Colonic mucosa (tissue), 4 donors: Measurements from ENCODE around the gene SULF2. TPM values are rescaled to one million over a fixed set of nuclear protein-coding genes. Genes with fewer than 3 reads are reported as not detected.
A peak's percentile ranks its signal among the peaks of the same experiment; 100 is the strongest.
"Not testable (repeated sequence)": the region's sequence is repeated elsewhere in the genome, so short reads cannot be mapped to it uniquely, and the experiment has no call there.

Experiments used
- DNase-seq: peaks from one replicate; pipeline ENCODE4 v3.0.0-alpha.2; 2020
- H3K27ac ChIP-seq: fragments of 200-600 bp; one replicate; pipeline ENCODE4 v1.8.0; 2021
- H3K27me3 ChIP-seq: fragments of 200-600 bp; one replicate; pipeline ENCODE4 v1.8.0; 2021
- H3K36me3 ChIP-seq: fragments of 200-600 bp; one replicate; pipeline ENCODE4 v1.8.0; 2021
- H3K4me1 ChIP-seq: fragments of 200-600 bp; one replicate; pipeline ENCODE4 v1.8.0; 2021; ENCODE audit warnings: mild to moderate bottlenecking
- H3K4me3 ChIP-seq: fragments of 200-600 bp; one replicate; pipeline ENCODE4 v1.8.0; 2021
- H3K9ac ChIP-seq, 2 donors: one replicate each; pipeline ENCODE4 v1.7.0; 2013; ENCODE audit warnings: control low read depth in 2 of 2, low read depth in 2 of 2, low read length in 2 of 2
- H3K9me3 ChIP-seq: fragments of 200-600 bp; one replicate; pipeline ENCODE4 v1.8.0; 2021
- CTCF ChIP-seq: fragments of 200-600 bp; IDR thresholded peaks from one replicate; pipeline ENCODE4 v1.8.0; 2022; ENCODE audit warnings: antibody characterized with exemption, mild to moderate bottlenecking
- intact Hi-C: fragments of 100-400 bp; cut with DNase I; formaldehyde crosslinking; loops from one replicate; pipeline ENCODE4 v1.14.1; 2022
- total RNA-seq, 2 donors: library from RNA; stranded (reverse); fragmentation: NEBNext Ultra II Directional in 1 of 2; extraction: Animal tissue kit (Norgen Biotek cat#: 25700) in 1 of 2; gene quantifications; one replicate each; pipeline ENCODE4 v1.2.1, GENCODE V29; 2021
- donor health status: healthy.
- donor health status: DM: no; HTN: no; CAD: no.
- donor health status: DM: no; HTN: no; CAD: no.

The SULF2 gene
- 100 to 1,000 TPM in 1 of 2 donors, 10 to 100 TPM in 1; 97.9 to 153 TPM for total RNA-seq

DNA sequence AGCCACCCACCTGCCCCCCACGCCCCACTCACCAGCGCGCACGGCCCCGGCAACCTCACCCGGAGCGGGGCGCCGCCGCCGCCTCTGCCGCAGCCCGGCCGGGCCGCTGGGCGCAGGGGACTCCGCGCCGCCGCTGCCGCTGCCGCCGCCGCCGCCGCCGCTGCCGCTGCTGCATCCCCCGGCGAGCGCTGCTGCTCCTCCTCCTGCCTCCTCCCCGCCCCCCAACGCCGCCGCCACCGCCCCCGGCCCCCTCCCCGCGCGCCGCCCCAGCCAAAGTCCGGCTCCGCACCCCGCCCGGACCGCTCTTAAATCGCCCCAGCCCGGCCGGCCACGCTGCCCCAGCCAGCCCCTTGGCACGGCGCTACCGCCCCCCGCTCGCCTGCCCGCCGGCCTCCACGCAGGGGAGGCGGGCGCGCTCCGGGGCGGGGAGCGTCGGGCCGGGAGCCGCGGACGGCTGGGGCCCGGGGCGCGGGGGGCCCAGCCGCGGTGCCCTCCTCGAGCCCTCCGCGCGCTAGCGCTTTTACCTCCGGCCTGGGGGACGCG lies at the start of gene SULF2:
TSS of gene SULF2 (minus strand) at position 171 of the 543 bp plus-strand sequence. CDS start 28,118 bp downstream, outside the sequence.
- Histone ChIP-seq H3K4me1 (no peaks in the 10 kb centered on the region), H3K27me3 (no peaks in the 10 kb centered on the region), H3K9ac (peak within 1 kb of the TSS; percentile 70 to 74), H3K36me3 (no peaks in the 10 kb centered on the region), H3K27ac (peak within 1 kb of the TSS; percentile 82), H3K9me3 (no peaks in the 10 kb centered on the region), H3K4me3 (peak within 1 kb of the TSS; percentile 73)
- intact Hi-C loops: loop anchor here (5.0 kb wide), 1 partner anchor 837 kb away; no protein-coding TSS in a partner anchor
- peak; percentile 70 for DNase-seq
- no peak for TF ChIP-seq CTCF

DNA sequence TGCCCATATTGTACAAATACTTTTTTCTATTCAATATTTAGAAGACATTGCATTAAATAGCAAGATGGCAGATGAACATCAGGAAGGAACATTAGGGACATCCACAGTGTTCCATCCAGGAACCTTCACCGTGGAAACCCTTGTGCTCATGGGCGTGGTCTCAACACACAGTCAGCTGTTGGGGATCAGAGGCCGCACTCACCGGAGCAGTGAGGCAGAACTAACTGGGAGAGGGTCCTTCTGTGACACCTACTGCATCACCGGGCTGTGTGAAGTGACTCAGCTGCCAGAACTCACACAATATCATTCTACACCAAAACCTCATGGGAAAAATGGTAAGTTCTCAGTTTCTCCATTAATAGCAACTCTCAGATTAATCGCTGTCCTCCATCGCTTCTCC lies 46.4 kb upstream of the SULF2 start:
- H3K4me1 ChIP-seq, H3K9me3 ChIP-seq, DNase-seq, H3K36me3 ChIP-seq, H3K4me3 ChIP-seq, H3K27ac ChIP-seq, H3K27me3 ChIP-seq, H3K9ac ChIP-seq, intact Hi-C loops: not testable (repeated sequence)

GRCh38 chr20:47826716-47827115 lies 41.4 kb upstream of the SULF2 start:
- H3K27ac ChIP-seq, H3K9me3 ChIP-seq, DNase-seq, H3K4me1 ChIP-seq, intact Hi-C loops, H3K9ac ChIP-seq, H3K27me3 ChIP-seq, H3K36me3 ChIP-seq, H3K4me3 ChIP-seq: not testable (repeated sequence)

DNA sequence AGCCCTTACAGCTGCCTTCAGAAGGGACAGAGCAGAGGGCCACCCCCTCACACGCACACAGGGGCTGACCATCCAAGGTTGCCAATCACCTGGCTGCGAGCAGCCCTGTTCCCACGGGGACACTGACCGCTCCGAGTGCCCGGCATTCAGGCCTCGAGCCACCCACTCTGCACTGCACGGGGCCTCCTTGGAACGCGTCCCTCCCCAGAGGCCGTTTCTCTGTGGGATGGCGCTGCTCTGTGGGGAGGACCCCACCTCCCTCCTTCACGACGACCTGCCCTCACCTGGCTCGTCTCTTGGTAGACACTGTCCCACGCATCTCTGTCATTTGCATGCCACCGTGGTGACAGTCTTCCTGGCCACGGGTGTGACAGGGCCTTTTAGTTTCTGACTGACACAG lies 40.7 kb upstream of the SULF2 start:
- H3K4me3 ChIP-seq, DNase-seq, intact Hi-C loops, H3K36me3 ChIP-seq, H3K9me3 ChIP-seq, H3K4me1 ChIP-seq, H3K9ac ChIP-seq, H3K27me3 ChIP-seq, H3K27ac ChIP-seq: not testable (repeated sequence)

- Histone ChIP-seq H3K36me3 (no peaks in the 10 kb centered on the region), H3K4me3 (no peak overlapping the region), H3K9ac (no peak overlapping the region), H3K9me3 (no peaks in the 10 kb centered on the region), H3K4me1 (no peaks in the 10 kb centered on the region), H3K27me3 (no peaks in the 10 kb centered on the region), H3K27ac (no peak overlapping the region)
- intact Hi-C loops: no loop called here
- no peak for TF ChIP-seq CTCF
- DNase-seq: no peak
Observed at GRCh38 chr20:47825011-47825762, 39.9 kb upstream of the SULF2 start.

DNA sequence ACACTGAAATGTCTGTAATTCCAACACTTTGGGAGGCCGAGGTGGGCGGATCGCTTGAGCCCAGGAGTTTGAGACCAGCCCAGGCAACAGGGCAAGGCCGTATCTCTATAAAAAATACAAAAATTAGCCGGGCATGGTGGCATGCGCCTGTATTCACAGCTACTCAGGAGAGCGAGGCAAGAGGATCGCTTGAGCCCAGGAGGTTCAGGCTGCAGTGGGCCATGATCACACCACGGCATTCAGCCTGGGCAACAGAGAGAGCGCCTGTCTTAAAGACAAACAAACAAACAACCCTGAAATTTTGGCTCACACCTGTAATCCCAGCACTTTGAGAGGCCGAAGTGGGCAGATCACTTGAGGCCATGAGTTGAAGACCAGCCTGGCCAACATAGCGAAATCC lies 38.7 kb upstream of the SULF2 start:
- H3K36me3 ChIP-seq, intact Hi-C loops, H3K4me3 ChIP-seq, H3K9ac ChIP-seq, H3K9me3 ChIP-seq, H3K4me1 ChIP-seq, DNase-seq, H3K27ac ChIP-seq, H3K27me3 ChIP-seq: not testable (repeated sequence)

DNA sequence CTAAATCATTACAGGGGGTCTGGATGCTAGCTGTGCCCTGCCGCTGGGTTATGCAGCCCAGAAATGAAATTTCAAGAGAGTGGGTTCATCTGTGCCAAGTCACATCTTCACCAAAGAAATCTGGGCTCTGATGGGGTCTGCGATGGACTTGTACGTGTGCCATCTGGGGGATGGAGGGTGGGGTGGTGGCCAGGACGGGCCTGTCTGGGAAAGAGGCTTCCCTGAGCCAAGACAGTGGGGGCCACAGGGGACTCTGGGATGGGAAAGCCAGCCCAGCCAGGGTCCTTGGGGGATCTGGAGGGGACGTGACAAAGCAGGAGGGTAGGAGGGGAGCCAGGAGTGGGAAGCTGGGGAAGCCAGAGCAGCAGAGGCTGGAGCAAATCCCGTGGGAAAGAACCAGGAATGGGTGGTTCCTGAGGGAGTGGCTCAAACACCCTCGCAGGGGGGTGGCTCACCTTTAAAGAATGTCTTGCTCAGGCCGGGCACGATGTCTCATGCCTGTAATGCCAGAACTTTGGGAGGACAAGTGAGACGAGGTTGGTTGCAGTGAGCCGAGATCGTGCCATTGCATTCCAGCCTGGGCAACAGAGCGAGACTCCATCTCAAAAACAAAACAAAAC lies 36.3 kb upstream of the SULF2 start:
- no peak overlapping the region for H3K4me3 ChIP-seq
- H3K36me3 ChIP-seq: no peaks in the 10 kb centered on the region
- intact Hi-C loops: no loop called here
- no peaks in the 10 kb centered on the region for H3K4me1 ChIP-seq
- H3K27me3 ChIP-seq: no peaks in the 10 kb centered on the region
- no peaks in the 10 kb centered on the region for H3K9me3 ChIP-seq
- TF ChIP-seq CTCF: no peak
- no peak overlapping the region for H3K27ac ChIP-seq
- no peak for DNase-seq
- H3K9ac ChIP-seq: no peak overlapping the region
